ENCODE data around the gene TNNI2.
"Not testable (repeated sequence)": the region's sequence is repeated elsewhere in the genome, so short reads cannot be mapped to it uniquely, and the experiment has no call there.

TNNI2 gene

DNA sequence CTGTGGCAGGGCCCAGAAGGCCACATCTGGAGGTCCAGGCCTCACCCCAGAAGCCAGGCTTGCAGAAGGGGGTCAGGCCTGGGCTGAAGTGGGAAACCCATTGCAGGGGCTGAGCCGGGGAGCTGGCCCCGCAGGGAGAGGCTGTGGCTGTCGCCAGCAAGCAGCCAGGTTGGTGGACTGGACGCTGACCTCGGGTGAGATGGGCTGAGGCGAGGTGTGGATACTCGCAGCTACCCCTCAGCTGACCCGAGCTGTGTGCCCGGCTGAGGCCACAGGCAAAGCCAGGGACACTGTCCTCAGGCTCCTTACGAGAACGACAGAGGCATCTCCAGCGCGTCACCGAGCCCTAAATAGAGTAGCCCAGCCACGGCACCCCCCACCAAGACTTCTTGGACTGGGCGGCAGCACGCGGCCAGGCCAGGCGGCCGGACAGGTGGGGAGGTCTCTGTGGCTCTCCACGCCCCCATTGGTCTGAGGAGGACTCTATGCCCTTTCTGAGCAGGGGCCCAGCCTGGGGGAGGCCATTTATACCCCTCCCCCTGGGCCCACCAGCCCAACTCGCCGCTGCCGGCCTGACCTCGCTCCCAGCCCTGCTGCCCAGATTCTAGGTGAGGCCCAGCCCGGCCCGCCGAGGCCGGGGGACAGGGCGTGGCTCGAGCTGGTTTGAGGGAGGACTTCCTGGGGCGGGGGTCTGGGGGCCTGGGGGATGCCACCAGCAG, at the start of gene TNNI2:
TSS of gene TNNI2 (plus strand) at position 556 of the 719 bp plus-strand sequence. CDS start 716 bp downstream, outside the sequence.
- no peak for DNase-seq

GRCh38 chr11:1791912-1792311, 46.9 kb upstream of the TNNI2 start:
- DNase-seq: no peak

GRCh38 chr11:1792461-1792860, 46.3 kb upstream of the TNNI2 start:
- peak; percentile 20 for DNase-seq

DNA sequence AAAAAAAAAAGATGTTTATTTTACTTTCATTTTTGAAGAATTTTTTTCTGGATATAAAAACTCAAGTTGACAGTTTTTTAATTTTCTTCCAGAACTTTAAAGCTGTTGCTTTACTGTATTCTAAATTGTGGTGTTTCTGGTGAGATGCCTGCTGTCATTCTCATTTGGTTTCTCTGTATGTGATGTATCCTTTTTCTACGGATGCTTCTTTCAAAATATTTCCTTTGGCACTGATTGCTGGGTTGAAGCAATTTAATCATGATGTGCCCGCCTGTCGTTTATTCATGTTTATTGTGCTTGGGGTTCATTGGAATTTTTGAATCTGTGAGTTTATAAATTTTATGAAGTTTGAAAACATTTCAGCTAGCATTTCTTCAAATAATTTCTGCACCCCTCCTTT, 45.7 kb upstream of the TNNI2 start:
- DNase-seq: no peak

DNA sequence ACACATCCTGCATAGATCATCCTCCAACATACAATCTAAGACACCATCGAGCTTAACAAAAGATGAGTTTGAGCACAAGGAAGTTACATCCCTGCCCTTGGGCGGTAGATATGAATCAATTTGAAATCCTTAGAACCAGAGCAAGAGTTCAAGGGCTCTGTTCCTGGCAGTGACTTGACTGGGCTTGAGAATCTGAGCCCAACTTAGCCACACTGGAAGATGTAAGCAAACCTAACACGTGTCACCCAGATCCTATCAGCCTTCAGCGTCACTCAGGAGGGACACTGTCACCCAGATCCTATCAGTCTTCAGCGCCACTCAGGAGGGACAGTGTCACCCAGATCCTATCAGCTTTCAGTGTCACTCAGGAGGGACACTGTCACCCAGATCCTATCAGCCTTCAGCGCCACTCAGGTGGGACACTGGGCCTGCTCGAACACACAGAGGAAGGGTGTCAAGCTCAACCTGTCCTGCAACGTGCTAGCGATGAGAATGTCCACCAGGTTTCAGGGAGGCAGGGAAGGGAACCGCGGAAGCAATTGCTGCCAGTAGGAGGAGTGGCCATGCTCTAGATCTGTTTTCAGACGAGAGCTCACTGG, 42.3 kb upstream of the TNNI2 start:
- DNase-seq: no peak

DNA sequence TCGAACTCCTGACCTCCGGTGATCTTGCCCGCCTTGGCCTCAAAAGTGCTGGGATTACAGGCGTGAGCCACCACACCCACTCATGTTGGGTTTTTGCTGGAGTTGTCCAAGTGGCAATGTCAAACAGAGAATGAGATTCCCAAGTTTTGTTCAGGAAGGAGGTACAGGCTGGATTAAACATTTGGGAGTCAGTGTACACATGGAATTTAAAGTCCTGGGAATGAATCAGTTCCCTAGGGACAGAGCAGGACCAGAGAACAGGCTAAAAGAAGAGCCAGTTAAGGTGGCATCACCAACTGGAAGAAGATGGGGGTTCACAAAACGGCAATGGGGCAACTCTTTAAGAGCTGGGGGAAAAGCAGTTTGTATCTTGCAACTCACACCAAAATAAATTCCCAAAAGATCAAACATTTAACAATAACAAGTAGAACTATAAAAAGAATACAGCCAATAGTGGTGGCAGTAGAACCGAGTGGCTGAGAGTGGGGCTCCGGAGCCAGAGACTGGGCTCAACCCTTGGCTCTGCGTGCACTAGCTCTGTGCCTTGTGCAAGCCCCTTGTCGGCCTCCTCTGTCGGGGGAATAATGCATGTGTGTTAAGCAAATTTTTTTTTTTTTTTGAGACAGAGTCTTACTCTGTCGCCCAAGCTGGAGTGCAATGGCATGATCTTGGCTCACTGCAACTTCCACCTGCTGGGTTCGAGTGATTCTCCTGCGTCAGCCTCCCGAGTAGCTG, 41.2 kb upstream of the TNNI2 start:
- DNase-seq: no peak

- DNase-seq: no peak
Observed at GRCh38 chr11:1803246-1803645, 35.5 kb upstream of the TNNI2 start.

- DNase-seq: not testable (repeated sequence)
Observed at GRCh38 chr11:1803835-1804519, 34.8 kb upstream of the TNNI2 start.

DNA sequence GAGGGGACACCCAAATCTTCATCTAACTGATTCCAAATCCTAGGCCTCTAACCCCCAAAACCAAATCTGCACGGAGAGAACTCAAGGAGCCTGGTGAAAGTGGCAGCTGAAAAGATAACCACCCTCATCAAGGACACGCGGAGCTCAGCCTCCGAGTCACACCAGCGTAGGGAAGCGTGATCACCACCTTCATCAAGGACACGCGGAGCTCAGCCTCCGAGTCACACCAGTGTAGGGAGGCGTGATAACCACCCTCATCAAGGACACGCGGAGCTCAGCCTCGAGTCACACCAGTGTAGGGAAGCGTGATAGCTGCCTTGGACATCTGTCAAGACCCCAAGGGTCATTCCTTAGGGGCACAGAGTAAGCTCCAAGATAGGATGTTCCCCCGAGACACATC, 33.3 kb upstream of the TNNI2 start:
- DNase-seq: no peak

GRCh38 chr11:1807264-1807995, 31.4 kb upstream of the TNNI2 start:
- DNase-seq: no peak

- no peak for DNase-seq
Observed at GRCh38 chr11:1810761-1811160, 28.0 kb upstream of the TNNI2 start.

GRCh38 chr11:1812274-1812673, 26.5 kb upstream of the TNNI2 start:
- DNase-seq: no peak

GRCh38 chr11:1812801-1813200, 26.0 kb upstream of the TNNI2 start:
- DNase-seq: no peak

- DNase-seq: not testable (repeated sequence)
Observed at GRCh38 chr11:1813356-1813755, 25.4 kb upstream of the TNNI2 start.

DNA sequence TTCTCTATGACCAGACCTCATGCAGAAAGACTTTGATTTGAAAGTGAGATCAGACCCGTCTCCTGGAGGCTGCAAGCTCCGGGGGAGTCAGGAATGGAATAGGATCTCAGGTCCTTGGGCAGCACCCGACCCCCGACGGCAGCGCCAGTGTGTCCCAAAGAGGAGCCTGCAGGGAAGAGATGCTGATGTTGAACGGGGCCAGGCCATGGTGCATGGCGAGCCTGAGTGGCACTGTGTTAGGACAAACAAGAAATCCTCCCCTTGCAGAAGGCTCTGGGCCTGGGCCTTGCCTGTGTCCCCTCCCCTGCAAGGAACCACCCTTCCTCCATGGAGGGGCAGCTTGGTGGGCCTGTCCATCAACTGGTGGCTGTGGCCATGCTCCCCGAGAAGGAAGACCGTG, 24.1 kb upstream of the TNNI2 start:
- DNase-seq: no peak

GRCh38 chr11:1815311-1815710, 23.5 kb upstream of the TNNI2 start:
- no peak for DNase-seq

GRCh38 chr11:1815751-1816150, 23.0 kb upstream of the TNNI2 start:
- DNase-seq: no peak

- DNase-seq: no peak
Observed at GRCh38 chr11:1817000-1817399, 21.8 kb upstream of the TNNI2 start.

GRCh38 chr11:1817511-1817910, 21.3 kb upstream of the TNNI2 start:
- no peak for DNase-seq

- no peak for DNase-seq
Observed at GRCh38 chr11:1819074-1819473, 19.7 kb upstream of the TNNI2 start.

GRCh38 chr11:1820463-1821325, 18.1 kb upstream of the TNNI2 start:
- no peak for DNase-seq

DNA sequence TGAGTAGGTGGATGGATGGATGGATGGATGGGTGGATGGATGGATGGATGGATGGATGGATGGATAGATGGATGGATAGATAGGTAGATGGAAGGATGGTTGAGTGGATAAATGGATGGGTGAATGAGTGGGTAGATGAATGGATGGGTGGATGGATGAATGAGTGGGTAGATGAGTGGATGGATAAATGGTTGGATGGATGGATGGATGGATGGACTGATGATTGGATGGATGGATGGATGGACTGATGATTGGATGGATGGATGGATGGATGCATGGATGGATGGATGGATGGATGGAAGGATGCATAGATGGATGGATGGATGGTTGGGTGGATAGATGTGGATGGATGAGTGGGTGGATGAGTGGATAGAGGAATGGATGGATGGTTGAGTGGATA, 17.2 kb upstream of the TNNI2 start:
- no peak for DNase-seq
